Fibroblast of skin of back (primary cell): ENCODE results near the gene PTPRH.

Experiments used
- DNase-seq: peaks from one replicate; pipeline ENCODE4 v3.0.0-alpha.2; 2013

The PTPRH gene

DNA sequence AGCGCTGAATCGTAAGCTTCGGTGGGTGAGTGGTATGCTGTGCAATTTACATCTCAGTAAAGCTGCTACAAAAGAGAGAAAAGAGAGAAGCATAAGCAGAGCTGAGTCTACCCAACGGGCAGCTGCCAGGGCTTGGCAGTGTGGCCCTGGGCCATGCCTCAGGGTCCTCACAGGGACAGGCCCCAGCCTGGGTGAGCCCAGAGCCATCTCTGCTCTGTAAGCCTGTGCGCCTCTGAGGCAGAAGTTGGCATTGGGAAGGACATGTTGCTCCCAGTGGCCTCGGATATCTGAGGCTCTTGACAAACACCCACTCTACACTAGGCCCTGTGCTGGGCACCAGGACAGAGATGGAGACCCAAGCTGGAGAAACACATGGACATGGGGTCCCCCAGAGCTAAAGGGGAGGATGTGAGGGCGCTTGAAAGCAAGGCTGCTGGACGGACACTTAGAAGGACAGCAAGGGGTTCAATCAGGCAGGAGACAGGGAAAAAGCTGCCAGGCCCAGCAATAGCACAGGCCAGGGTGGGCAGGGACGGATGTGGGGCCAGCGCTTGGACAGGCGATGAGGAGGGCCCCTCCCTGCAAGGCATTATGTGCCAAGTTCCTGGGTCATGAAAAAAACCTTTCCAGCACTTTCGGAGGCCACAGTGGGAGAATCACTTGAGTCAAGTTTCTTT lies 34.8 kb upstream of the PTPRH start:
- DNase-seq = no peak

- DNase-seq = no peak
Observed at GRCh38 chr19:55242517-55242916, 33.2 kb upstream of the PTPRH start.

GRCh38 chr19:55241935-55242464 lies 32.7 kb upstream of the PTPRH start:
- no peak for DNase-seq

DNA sequence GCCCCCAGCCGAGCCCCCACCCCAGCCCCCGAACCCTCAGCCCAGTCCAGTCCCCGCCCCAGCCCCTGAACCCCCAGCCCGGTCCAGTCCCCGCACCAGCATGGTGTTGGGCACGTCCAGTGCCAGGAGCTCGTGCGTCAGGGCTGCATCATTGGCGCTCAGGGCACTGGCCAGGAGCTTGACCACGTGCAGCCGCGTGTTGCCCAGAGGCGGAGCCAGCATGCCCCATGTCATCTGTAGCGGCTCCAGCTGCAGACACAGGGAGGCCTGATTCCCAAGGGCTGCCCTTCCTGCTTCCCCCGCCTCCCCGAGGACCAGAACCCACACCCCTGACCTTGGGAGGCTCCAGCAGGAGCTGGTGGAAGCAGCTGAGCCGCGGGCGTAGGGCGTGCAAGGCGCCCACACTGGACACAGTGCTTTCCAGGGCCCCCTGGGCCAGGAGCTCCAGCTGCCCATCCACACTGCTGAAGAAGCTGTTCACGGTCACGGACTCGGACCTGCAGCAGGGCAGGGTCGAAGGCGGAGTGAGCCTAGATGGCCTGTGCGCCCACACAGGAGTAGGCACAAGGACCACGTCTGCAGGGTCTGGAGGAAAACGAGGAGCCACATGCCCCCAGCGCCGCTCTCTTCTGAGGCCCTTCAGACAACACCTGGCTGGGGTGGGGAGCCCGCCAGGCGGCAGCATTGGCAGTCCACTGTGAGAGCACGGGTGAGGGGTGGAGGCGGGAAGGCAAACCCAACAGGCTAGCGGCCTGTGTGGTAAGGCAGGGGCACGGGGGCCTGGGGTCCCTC lies 32.0 kb upstream of the PTPRH start:
- DNase-seq = no peak

- no peak for DNase-seq
Observed at GRCh38 chr19:55240713-55241020, 31.4 kb upstream of the PTPRH start.

DNA sequence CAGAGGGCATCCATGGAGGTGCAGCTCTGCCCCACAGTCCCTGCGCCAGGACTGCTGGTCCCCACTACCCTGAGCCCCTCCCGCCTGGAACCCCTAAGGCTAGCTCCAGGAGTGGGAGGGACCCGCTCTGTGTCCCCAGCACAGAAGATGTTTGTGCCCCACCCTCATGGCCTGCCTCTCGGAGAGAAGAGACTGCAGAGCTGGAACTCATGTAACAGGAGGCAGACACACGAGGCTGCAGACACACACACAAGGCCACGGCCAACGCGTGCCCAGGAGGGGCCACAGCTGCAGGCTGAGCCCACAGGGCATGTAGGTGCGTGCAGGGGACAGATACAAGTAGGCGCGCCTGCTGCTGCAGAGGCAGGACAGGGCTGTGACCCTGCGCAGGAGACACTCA lies 29.7 kb upstream of the PTPRH start:
- no peak for DNase-seq

- no peak for DNase-seq
Observed at GRCh38 chr19:55238030-55238429, 28.7 kb upstream of the PTPRH start.

DNA sequence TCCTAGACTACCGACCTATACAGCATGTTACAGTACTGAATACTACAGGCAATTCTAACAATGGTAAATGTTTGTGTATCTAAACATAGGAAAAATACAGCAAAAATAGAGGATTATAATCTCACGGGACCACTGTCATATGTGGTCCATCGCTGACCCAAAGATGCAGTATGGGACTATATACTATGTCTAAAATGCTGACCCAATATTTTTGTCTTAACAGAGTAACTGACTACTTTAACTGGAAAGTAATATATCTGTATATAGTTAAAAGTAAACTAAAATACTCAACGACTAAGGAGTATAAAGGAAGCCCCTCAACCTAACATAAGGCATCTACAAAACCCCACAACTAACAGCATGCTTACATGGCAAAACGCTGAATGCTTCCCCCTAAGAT lies 23.7 kb upstream of the PTPRH start:
- no peak for DNase-seq

GRCh38 chr19:55232286-55232602 lies 22.9 kb upstream of the PTPRH start:
- no peak for DNase-seq

DNA sequence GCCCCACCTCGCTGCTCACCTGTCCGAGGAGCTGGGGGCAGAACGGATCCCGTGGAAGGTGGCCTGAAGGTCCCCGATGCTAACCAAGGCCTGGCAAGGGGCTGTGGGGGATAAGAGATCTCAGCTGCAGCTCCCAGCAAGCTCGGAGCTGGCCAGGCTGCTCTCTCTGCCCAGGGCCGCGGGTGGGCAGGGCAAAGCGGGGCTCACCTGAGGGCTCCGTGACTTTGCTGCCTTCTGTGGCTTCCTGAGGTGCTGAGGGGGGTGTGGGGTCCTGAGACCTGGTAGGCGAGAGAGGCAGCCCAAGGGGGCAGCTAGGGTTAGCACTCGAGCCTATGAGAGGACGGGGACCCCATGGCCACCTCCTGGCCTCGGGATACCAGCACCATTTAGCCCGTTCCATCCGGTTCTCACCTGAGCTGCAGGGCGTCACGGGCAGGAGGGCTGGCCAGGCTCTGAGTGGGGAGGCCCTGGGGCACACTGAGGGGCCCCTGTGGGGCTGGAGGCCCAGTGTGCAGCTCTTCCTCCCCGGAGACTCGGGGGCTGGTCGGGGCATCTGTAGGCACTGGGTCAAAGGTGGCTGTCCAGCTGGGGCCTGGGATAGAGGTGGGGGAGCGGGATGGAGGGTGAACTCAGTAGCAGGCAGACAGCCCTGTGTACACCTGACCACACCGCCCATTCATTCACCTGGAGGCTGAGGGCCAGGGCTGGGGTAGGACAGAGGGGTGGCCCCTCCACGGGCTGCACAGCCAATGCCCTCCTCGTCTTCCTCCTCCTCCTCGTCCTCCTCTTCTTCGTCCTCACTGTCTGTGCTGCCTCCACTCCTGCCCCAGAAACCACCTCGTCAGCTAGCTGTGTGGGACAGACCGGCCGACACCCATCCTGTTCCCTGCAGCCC lies 22.3 kb upstream of the PTPRH start:
- no peak for DNase-seq

- DNase-seq = no peak
Observed at GRCh38 chr19:55230780-55231179, 21.5 kb upstream of the PTPRH start.

- DNase-seq = no peak
Observed at GRCh38 chr19:55230329-55230728, 21.0 kb upstream of the PTPRH start.

DNA sequence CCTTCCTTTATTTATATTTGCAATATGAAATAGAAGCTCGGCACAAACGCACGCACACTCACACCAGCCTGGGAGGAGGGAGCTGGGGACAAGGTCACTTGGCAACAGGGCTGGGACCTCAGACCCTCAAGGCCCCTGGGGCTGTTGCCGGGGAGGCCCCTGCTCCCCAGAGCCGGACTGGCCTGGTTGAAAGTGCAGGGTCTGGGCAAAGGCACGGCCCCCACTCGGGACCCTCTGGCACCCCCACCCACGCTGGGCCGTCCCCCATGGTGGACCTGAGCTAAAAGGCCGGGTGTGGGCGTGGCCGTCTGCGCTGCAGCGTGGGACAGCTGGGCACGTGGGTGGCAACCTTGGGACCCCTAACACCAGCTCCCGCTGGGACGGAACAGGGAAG lies 20.5 kb upstream of the PTPRH start:
- DNase-seq = no peak

DNA sequence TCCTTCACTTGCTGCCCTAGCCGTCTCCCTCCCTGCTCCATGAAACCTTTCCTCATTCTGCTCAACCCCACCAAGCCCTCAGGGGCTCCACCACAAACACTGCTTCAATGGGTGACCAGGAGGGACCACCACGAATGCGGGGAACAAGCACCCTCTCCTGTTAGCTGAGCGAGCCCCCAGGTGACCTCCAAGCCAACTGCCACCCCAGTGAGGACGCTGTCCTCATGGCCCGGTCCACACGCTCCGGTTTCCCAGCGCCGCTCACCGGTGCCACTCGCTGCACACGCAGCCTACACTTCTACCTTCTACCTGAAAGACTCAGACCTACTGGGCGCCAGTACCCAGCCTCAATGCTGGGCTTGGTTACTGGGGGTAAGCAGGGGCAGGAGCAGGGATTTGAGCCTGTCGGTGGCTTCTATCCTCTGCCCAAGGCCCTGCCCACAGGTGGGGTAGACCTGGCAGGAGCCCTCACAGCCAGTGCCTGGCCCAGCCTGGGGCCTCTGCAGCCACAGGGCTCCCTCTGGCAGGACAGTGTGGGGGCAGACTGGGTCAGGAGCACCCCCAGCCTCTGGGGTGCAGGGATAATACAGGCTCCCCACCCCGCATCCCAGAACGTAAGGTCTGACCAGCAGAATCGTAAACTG lies 20.0 kb upstream of the PTPRH start:
- DNase-seq = no peak

DNA sequence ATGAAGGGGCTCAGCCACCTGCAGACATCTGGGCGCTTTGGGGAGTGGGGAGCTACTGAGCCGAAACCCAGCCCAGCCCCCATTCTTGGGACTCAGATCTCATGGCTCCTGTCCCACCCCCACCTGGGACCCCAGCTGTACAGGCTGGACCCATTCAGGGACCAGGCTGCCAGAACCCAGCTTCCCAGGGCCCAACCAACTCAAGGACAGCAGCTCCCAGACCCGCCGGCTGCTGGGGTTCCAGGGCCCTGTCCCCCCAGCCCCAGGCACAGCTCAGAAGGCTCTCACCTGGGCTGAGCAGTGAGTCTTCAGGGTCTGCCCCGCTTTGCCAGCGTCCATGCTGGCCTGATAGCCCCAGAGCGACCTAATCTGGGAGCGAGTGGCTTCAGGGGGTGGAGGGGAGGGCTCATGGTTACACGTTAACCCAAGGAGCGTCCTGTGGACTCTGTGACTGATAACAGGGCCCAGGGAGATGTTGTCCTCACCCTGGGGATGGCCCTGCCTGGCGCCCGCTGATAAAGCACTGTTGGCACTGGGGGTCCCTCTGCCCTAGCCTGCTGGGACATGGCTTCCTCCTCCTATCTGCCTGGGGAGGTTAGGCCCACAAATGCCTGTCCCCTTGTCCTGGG lies 19.2 kb upstream of the PTPRH start, which contains the start of gene TMEM86B:
Gene TMEM86B, minus strand, starts transcription at position 361 of the 629 bp plus-strand sequence. Its CDS starts 22 bp downstream, at position 339.
- DNase-seq = no peak

DNA sequence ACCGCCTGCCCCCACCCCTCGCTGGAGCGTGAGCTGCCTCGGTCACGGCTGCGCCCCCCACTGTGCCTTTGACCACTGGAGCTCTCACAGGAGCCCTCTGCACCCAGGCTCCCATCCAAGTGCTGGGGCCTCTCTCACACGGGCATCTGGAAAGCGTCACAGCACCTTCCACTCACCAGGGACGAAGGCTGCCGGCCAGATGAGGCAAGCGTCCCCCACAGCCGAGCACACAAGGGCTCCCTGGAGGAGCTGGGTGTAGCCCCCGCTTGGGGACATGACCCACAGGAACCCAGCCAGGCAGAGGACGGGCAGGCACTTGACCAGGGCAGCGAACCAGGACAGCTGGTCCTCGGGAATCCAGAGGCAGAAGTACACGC lies 18.7 kb upstream of the PTPRH start:
- DNase-seq = no peak

DNA sequence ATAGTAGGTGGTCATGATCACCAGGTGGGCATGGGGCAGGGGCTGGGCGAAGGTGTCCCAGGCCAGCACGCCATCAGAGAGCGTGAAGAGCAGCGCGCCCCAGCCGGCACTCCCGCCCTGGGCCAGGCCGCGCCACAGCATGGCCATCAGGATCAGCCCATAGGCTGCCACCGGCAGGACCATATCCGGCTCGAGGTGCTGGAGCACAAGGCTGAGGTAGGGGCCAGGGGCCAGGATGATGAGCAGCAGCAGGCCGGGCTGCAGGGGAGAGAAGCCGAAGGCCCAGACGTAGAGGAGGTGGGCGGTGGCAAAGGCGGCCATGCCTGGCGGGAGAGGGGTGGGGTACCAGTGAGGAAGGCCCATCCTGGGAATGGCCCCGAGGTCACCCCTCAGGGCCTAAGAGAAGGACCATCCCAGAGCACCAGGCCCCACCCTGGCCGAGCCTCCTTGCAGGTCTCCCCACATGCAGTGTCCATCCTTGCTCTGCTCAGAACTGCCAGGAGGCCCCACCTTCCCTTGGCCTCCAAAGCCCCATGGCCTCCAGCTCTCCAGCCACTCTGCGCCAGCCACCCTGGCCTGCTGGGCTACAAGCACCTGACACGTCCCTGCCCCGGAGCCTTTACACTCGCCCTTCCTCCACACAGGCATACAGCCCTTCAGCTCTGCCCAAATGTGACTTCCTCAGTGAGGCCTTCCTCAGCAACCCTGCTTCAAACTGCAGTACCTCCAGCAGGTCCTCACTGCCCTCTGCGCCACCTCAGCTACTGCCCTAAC lies 18.1 kb upstream of the PTPRH start:
- no peak for DNase-seq

GRCh38 chr19:55226788-55227187 lies 17.5 kb upstream of the PTPRH start:
- DNase-seq = no peak

- DNase-seq = no peak
Observed at GRCh38 chr19:55226273-55226672, 17.0 kb upstream of the PTPRH start.

GRCh38 chr19:55225415-55225958 lies 16.2 kb upstream of the PTPRH start:
- DNase-seq = no peak
